ENCODE results near the gene OTUD5. TPM values are rescaled to one million over a fixed set of nuclear protein-coding genes. Genes with fewer than 3 reads are reported as not detected.

OTUD5 gene
- total RNA-seq, 1 experiment from 2014 or later, result 36.2 TPM

- peaks cover 23% of the 10 kb centered on the region for H3K79me2 ChIP-seq (ENCODE audit: low read length)
- H3K4me1 ChIP-seq (ENCODE audit: low read length), result peaks cover 19% of the 10 kb centered on the region
- no peaks in the 10 kb centered on the region for H3K27me3 ChIP-seq (ENCODE audit: low read length)
- peak overlapping the region; percentile 79 for H3K4me2 ChIP-seq (ENCODE audit: low read depth, low read length, poor library complexity, severe bottlenecking)
- H3K9ac ChIP-seq (ENCODE audit: low read length), result peak overlapping the region; percentile 63
- H3K4me3 ChIP-seq (ENCODE audit: low read length), result peak overlapping the region; percentile 58; the same call in 1 of the 2 replicates
- H4K20me1 ChIP-seq (ENCODE audit: insufficient read depth, low read depth, low read length), result peaks cover 6% of the 10 kb centered on the region; the same call in 1 of the 2 replicates
- H3K27ac ChIP-seq (ENCODE audit: low read length), result peak overlapping the region; percentile 84
- H3K9me3 ChIP-seq (ENCODE audit: low read length), result no peaks in the 10 kb centered on the region
- DNase-seq, result no peak
- H3K9me2 ChIP-seq (replicated peaks; ENCODE audit: insufficient read depth, low read length), result no peaks in the 10 kb centered on the region
- no peak overlapping the region for H2AFZ ChIP-seq (ENCODE audit: low read length)
- H3K36me3 ChIP-seq (ENCODE audit: insufficient read depth, low read length), result no peaks in the 10 kb centered on the region
Measured at GRCh38 chrX:48899078-48899410, 58.4 kb downstream of the OTUD5 start.

GRCh38 chrX:48897625-48898306 is 59.6 kb downstream of the OTUD5 start, which contains the start of the genes PQBP1 and TIMM17B:
TSS of gene PQBP1 (plus strand) at chrX:48897930. CDS start at chrX:48898510, 580 bp downstream.
TSS of gene TIMM17B (minus strand) at chrX:48897768. CDS start at chrX:48897749, 19 bp downstream.
- H2AFZ ChIP-seq (ENCODE audit: low read length), result peak within 1 kb of the TSS; percentile 61; the same call in 1 of the 2 replicates
- H3K79me2 ChIP-seq (ENCODE audit: low read length), result peaks cover 23% of the 10 kb centered on the region
- peak within 1 kb of the TSS; percentile 89 for H3K9ac ChIP-seq (ENCODE audit: low read length)
- peak; percentile 96 for DNase-seq
- no peaks in the 10 kb centered on the region for H3K9me2 ChIP-seq (replicated peaks; ENCODE audit: insufficient read depth, low read length)
- no peaks in the 10 kb centered on the region for H3K27me3 ChIP-seq (ENCODE audit: low read length)
- H3K4me2 ChIP-seq (ENCODE audit: low read depth, low read length, poor library complexity, severe bottlenecking), result peak within 1 kb of the TSS; percentile 79
- peak within 1 kb of the TSS; percentile 82 for H3K4me3 ChIP-seq (ENCODE audit: low read length)
- H4K20me1 ChIP-seq (ENCODE audit: insufficient read depth, low read depth, low read length), result peaks cover 6% of the 10 kb centered on the region; the same call in 1 of the 2 replicates
- no peaks in the 10 kb centered on the region for H3K36me3 ChIP-seq (ENCODE audit: insufficient read depth, low read length)
- peak within 1 kb of the TSS; percentile 84 for H3K27ac ChIP-seq (ENCODE audit: low read length)
- peaks cover 19% of the 10 kb centered on the region for H3K4me1 ChIP-seq (ENCODE audit: low read length)
- no peaks in the 10 kb centered on the region for H3K9me3 ChIP-seq (ENCODE audit: low read length)

- H3K27ac ChIP-seq (ENCODE audit: low read length), result peak overlapping the region; percentile 66; the same call in 1 of the 2 replicates
- H3K4me1 ChIP-seq (ENCODE audit: low read length), result peaks cover 19% of the 10 kb centered on the region
- H3K9ac ChIP-seq (ENCODE audit: low read length), result peak overlapping the region; percentile 89
- no peaks in the 10 kb centered on the region for H3K9me2 ChIP-seq (replicated peaks; ENCODE audit: insufficient read depth, low read length)
- H3K36me3 ChIP-seq (ENCODE audit: insufficient read depth, low read length), result no peaks in the 10 kb centered on the region
- H3K4me3 ChIP-seq (ENCODE audit: low read length), result peak overlapping the region; percentile 82
- no peaks in the 10 kb centered on the region for H3K27me3 ChIP-seq (ENCODE audit: low read length)
- peaks cover 23% of the 10 kb centered on the region for H3K79me2 ChIP-seq (ENCODE audit: low read length)
- peak overlapping the region; percentile 79 for H3K4me2 ChIP-seq (ENCODE audit: low read depth, low read length, poor library complexity, severe bottlenecking)
- H2AFZ ChIP-seq (ENCODE audit: low read length), result 0 out of 2 replicates have a peak overlapping the region, but pooled peaks have one; percentile 61
- peak; percentile 75 for DNase-seq
- peaks cover 6% of the 10 kb centered on the region; the same call in 1 of the 2 replicates for H4K20me1 ChIP-seq (ENCODE audit: insufficient read depth, low read depth, low read length)
- no peaks in the 10 kb centered on the region for H3K9me3 ChIP-seq (ENCODE audit: low read length)
Measured at GRCh38 chrX:48897157-48897624, 60.2 kb downstream of the OTUD5 start.

- Histone ChIP-seq H3K9me3 (ENCODE audit: low read length) (no peaks in the 10 kb centered on the region), H3K4me2 (ENCODE audit: low read depth, low read length, poor library complexity, severe bottlenecking) (peak overlapping the region; percentile 79), H3K36me3 (ENCODE audit: insufficient read depth, low read length) (no peaks in the 10 kb centered on the region), H3K9me2 (replicated peaks; ENCODE audit: insufficient read depth, low read length) (no peaks in the 10 kb centered on the region), H3K4me1 (ENCODE audit: low read length) (peaks cover 24% of the 10 kb centered on the region), H3K79me2 (ENCODE audit: low read length) (peaks cover 23% of the 10 kb centered on the region), H3K27me3 (ENCODE audit: low read length) (no peaks in the 10 kb centered on the region), H3K27ac (ENCODE audit: low read length) (no peak overlapping the region), H3K9ac (ENCODE audit: low read length) (peak overlapping the region; percentile 89), H4K20me1 (ENCODE audit: insufficient read depth, low read depth, low read length) (peaks cover 6% of the 10 kb centered on the region; the same call in 1 of the 2 replicates), H2AFZ (ENCODE audit: low read length) (no peak overlapping the region), H3K4me3 (ENCODE audit: low read length) (peak overlapping the region; percentile 82)
- no peak for DNase-seq
Measured at GRCh38 chrX:48896611-48897011, 60.8 kb downstream of the OTUD5 start.

- Histone ChIP-seq H3K36me3 (ENCODE audit: insufficient read depth, low read length) (no peaks in the 10 kb centered on the region), H2AFZ (ENCODE audit: low read length) (no peak overlapping the region), H3K79me2 (ENCODE audit: low read length) (peaks cover 23% of the 10 kb centered on the region), H3K4me1 (ENCODE audit: low read length) (peaks cover 30% of the 10 kb centered on the region), H3K27me3 (ENCODE audit: low read length) (no peaks in the 10 kb centered on the region), H3K4me3 (ENCODE audit: low read length) (no peak overlapping the region), H3K9ac (ENCODE audit: low read length) (no peak overlapping the region), H3K9me2 (replicated peaks; ENCODE audit: insufficient read depth, low read length) (no peaks in the 10 kb centered on the region), H4K20me1 (ENCODE audit: insufficient read depth, low read depth, low read length) (peaks cover 6% of the 10 kb centered on the region; the same call in 1 of the 2 replicates), H3K9me3 (ENCODE audit: low read length) (no peaks in the 10 kb centered on the region), H3K27ac (ENCODE audit: low read length) (no peak overlapping the region), H3K4me2 (ENCODE audit: low read depth, low read length, poor library complexity, severe bottlenecking) (no peak overlapping the region)
- no peak for DNase-seq
Measured at GRCh38 chrX:48894891-48895290, 62.5 kb downstream of the OTUD5 start.

GRCh38 chrX:48893556-48894348 is 63.7 kb downstream of the OTUD5 start:
- Histone ChIP-seq H3K27ac (ENCODE audit: low read length) (no peak overlapping the region), H3K27me3 (ENCODE audit: low read length) (no peaks in the 10 kb centered on the region), H3K79me2 (ENCODE audit: low read length) (peaks cover 13% of the 10 kb centered on the region), H3K4me2 (ENCODE audit: low read depth, low read length, poor library complexity, severe bottlenecking) (no peak overlapping the region), H2AFZ (ENCODE audit: low read length) (no peak overlapping the region), H4K20me1 (ENCODE audit: insufficient read depth, low read depth, low read length) (peaks cover 6% of the 10 kb centered on the region; the same call in 1 of the 2 replicates), H3K4me1 (ENCODE audit: low read length) (peaks cover 21% of the 10 kb centered on the region), H3K36me3 (ENCODE audit: insufficient read depth, low read length) (no peaks in the 10 kb centered on the region), H3K9ac (ENCODE audit: low read length) (no peak overlapping the region), H3K9me3 (ENCODE audit: low read length) (no peaks in the 10 kb centered on the region), H3K9me2 (replicated peaks; ENCODE audit: insufficient read depth, low read length) (no peaks in the 10 kb centered on the region), H3K4me3 (ENCODE audit: low read length) (no peak overlapping the region)
- no peak for DNase-seq

- Histone ChIP-seq H3K79me2 (ENCODE audit: low read length) (peaks cover 13% of the 10 kb centered on the region), H3K4me1 (ENCODE audit: low read length) (peaks cover 17% of the 10 kb centered on the region), H3K9me2 (replicated peaks; ENCODE audit: insufficient read depth, low read length) (no peaks in the 10 kb centered on the region), H3K4me2 (ENCODE audit: low read depth, low read length, poor library complexity, severe bottlenecking) (no peak overlapping the region), H3K36me3 (ENCODE audit: insufficient read depth, low read length) (no peaks in the 10 kb centered on the region), H4K20me1 (ENCODE audit: insufficient read depth, low read depth, low read length) (peaks cover 6% of the 10 kb centered on the region; the same call in 1 of the 2 replicates), H3K4me3 (ENCODE audit: low read length) (no peak overlapping the region), H3K9ac (ENCODE audit: low read length) (no peak overlapping the region), H3K27me3 (ENCODE audit: low read length) (no peaks in the 10 kb centered on the region), H2AFZ (ENCODE audit: low read length) (no peak overlapping the region), H3K27ac (ENCODE audit: low read length) (no peak overlapping the region), H3K9me3 (ENCODE audit: low read length) (no peaks in the 10 kb centered on the region)
- no peak for DNase-seq
Measured at GRCh38 chrX:48892896-48893295, 64.5 kb downstream of the OTUD5 start.

All from Karpas-422 (cell line).